ENCODE measurements around the gene HOXD4. TPM values are rescaled to one million over a fixed set of nuclear protein-coding genes. Genes with fewer than 3 reads are reported as not detected.

The HOXD4 gene
- polyA plus RNA-seq, 6 donors from 2014 or later = not detected

- no peak for DNase-seq
- Mint-ChIP-seq H3K9me3 (peaks cover 0 to 18% (median 12%) of the 10 kb centered on the region in 7 donors), H3K36me3 (peaks cover 4 to 12% of the 10 kb centered on the region in 2 donors), H3K27me3 (peaks cover 76 to 79% (median 77%) of the 10 kb centered on the region in 3 donors), H3K4me1 (peaks cover 37 to 44% (median 43%) of the 10 kb centered on the region in 3 donors), H3K4me3 (peak overlapping the region; percentile 10 to 88 (median 84)), H3K27ac (peak overlapping the region in 2 of 6 donors; percentile 88 to 93)
- no peak for ATAC-seq (ENCODE audit: low read depth in 2 of 2)
These were observed 18.9 kb upstream of the HOXD4 start for GRCh38 chr2:176132205-176133171.

DNA sequence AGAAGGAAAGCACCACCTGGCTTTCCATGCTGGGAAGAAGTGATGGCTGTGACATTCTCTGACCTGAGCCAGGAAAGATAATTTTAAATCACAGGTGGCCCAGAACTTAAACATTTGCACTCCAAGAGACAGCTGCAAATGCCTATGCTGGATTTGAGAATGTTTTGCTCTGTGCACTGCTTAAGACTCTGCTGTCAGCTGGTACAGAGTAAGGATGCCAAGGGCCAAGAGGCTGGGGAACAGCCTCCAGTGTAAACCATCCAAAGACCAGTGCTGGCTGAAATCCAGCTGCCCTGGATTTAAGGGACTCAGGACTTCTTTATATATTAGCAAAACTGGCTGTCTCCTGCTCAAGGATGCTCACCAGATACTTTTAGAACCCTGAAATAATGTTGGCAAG, 18.0 kb upstream of the HOXD4 start:
- Mint-ChIP-seq H3K4me1 (peaks cover 33 to 38% (median 36%) of the 10 kb centered on the region in 3 donors), H3K9me3 (peaks cover 1 to 22% (median 12%) of the 10 kb centered on the region in 7 donors), H3K27me3 (peaks cover 76 to 79% (median 77%) of the 10 kb centered on the region in 3 donors), H3K27ac (no peak overlapping the region), H3K36me3 (peaks cover 4 to 15% of the 10 kb centered on the region in 2 donors), H3K4me3 (no peak overlapping the region)
- ATAC-seq (ENCODE audit: low read depth in 2 of 2) (no peak), DNase-seq (no peak)

GRCh38 chr2:176134035-176134434, 17.3 kb upstream of the HOXD4 start:
- H3K4me1 Mint-ChIP-seq = peaks cover 29 to 35% (median 30%) of the 10 kb centered on the region in 3 donors
- DNase-seq (no peak), ATAC-seq (ENCODE audit: low read depth in 2 of 2) (no peak)
- peaks cover 77 to 79% (median 78%) of the 10 kb centered on the region in 3 donors for H3K27me3 Mint-ChIP-seq
- H3K27ac Mint-ChIP-seq = no peak overlapping the region
- H3K4me3 Mint-ChIP-seq = peak overlapping the region in 2 of 8 donors; percentile 1 to 33
- peaks cover 4 to 21% of the 10 kb centered on the region in 2 donors for H3K36me3 Mint-ChIP-seq
- H3K9me3 Mint-ChIP-seq = peaks cover 4 to 29% (median 12%) of the 10 kb centered on the region in 7 donors

DNA sequence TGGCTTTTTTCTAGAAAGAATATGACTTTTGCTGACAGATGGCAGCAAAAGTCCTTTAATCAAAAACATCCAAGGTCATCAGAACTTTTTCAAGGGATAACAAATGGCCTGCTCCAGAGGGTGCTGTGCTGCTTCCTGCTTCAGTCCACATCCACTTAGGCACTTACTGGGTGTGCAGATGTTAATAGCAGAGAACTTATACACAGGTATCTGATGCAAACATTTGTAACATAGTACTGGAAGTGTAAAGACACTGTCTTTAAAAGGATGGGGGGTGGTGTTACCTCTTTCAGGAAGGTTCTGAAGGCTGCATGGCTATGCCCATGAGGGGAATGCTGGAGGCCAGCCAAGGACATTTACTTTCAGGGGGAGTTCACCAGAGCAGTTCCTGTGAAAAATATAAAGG, 16.3 kb upstream of the HOXD4 start:
- Mint-ChIP-seq H3K4me1 (peaks cover 27 to 38% (median 30%) of the 10 kb centered on the region in 3 donors), H3K27ac (no peak overlapping the region)

DNA sequence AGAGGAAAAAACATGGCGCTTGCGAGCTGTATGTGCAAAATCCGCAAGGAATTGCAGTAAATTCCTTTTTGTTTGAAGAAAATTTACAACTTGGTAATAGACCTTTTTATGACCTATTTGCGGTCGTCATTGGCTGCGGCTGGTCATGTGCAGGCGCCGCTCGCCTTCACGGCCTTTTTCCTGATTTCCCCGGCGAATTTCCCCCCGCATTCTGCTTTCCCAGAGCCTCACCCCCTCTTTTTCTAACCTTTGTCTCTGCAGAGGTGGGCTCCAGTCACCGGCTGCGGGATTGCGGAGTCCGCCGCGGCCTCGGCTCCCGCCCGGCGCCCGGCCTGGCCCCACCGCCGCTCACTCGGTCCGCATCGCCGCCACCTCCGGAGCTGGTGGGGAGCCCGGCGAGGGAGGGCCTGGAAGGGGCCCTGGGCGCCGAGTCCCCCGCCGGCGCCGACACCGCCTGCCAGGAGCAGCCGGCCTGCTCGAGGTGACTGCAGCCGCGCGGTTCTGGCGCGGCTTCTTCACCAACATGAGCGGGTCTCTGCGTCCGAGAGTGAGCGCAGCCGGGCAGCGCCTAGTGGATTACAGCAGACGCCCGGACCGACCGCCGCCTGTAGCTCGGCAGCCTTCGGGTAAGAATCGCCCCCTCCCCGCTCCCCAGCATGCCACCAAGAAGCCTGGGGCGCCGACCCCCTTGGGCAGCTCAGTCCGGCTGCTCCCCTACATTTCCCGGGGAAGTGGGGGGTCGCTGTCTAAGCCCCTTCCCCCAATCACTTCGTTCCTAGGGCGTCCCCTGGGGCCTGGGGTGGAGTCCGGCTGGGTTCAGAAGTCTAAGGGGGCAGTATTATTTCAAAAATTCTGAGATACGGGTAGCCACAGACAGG, 14.7 kb upstream of the HOXD4 start:
- peak overlapping the region in 6 of 8 donors; percentile 41 to 78 (median 50) for H3K4me3 Mint-ChIP-seq
- DNase-seq (no peak), ATAC-seq (ENCODE audit: low read depth in 2 of 2) (no peak)
- peak overlapping the region in 1 of 6 donors; percentile 89 for H3K27ac Mint-ChIP-seq
- H3K4me1 Mint-ChIP-seq = peaks cover 27 to 39% (median 31%) of the 10 kb centered on the region in 3 donors
- peaks cover 4 to 33% of the 10 kb centered on the region in 2 donors for H3K36me3 Mint-ChIP-seq
- H3K27me3 Mint-ChIP-seq = peaks cover 81 to 84% (median 81%) of the 10 kb centered on the region in 3 donors
- H3K9me3 Mint-ChIP-seq = peaks cover 4 to 41% (median 19%) of the 10 kb centered on the region in 7 donors

More for the DNA sequence above, 16.3 kb upstream of the HOXD4 start:
- Mint-ChIP-seq H3K9me3 (peaks cover 4 to 39% (median 16%) of the 10 kb centered on the region in 7 donors), H3K27me3 (peaks cover 83 to 86% (median 83%) of the 10 kb centered on the region in 3 donors), H3K36me3 (peaks cover 4 to 26% of the 10 kb centered on the region in 2 donors), H3K4me3 (peak overlapping the region in 3 of 8 donors; percentile 52 to 78 (median 77))
- ATAC-seq (ENCODE audit: low read depth in 2 of 2) = no peak
- no peak for DNase-seq

DNA sequence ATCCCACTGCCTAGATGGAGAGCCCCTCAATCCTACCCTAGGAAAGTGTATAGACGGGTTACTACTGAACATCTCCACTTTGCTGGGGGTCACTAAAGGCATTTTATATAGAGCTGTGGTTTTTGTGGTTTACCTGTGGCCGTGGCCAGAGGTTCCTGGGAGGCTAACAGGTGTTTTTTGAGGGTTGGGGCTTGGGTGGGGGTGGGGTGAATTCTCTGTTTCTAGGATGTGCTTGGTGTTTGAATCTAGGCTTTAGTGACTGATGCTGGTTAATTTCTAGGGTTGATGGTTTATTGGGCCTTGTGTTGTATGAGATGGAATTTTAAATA, 14.1 kb upstream of the HOXD4 start:
- peaks cover 3 to 35% of the 10 kb centered on the region in 2 donors for H3K36me3 Mint-ChIP-seq
- H3K27ac Mint-ChIP-seq = no peak overlapping the region
- H3K4me3 Mint-ChIP-seq = peak overlapping the region in 3 of 8 donors; percentile 21 to 47 (median 25)
- ATAC-seq (ENCODE audit: low read depth in 2 of 2) (no peak), DNase-seq (no peak)
- H3K4me1 Mint-ChIP-seq = peaks cover 25 to 36% (median 29%) of the 10 kb centered on the region in 3 donors
- peaks cover 83 to 85% (median 84%) of the 10 kb centered on the region in 3 donors for H3K27me3 Mint-ChIP-seq
- peaks cover 4 to 40% (median 19%) of the 10 kb centered on the region in 7 donors for H3K9me3 Mint-ChIP-seq

GRCh38 chr2:176137906-176138305, 13.4 kb upstream of the HOXD4 start:
- H3K4me3 Mint-ChIP-seq = peak overlapping the region in 1 of 8 donors; percentile 25
- no peak for DNase-seq
- H3K27me3 Mint-ChIP-seq = peaks cover 80 to 84% (median 82%) of the 10 kb centered on the region in 3 donors
- H3K4me1 Mint-ChIP-seq = peaks cover 19 to 30% (median 26%) of the 10 kb centered on the region in 3 donors
- H3K36me3 Mint-ChIP-seq = peaks cover 0 to 35% of the 10 kb centered on the region in 2 donors
- peaks cover 4 to 36% (median 17%) of the 10 kb centered on the region in 7 donors for H3K9me3 Mint-ChIP-seq
- peak overlapping the region in 2 of 6 donors; percentile 62 to 66 for H3K27ac Mint-ChIP-seq
- no peak for ATAC-seq (ENCODE audit: low read depth in 2 of 2)

- Mint-ChIP-seq H3K27me3 (peaks cover 80 to 86% (median 84%) of the 10 kb centered on the region in 3 donors), H3K27ac (peak overlapping the region in 3 of 6 donors; percentile 49 to 95 (median 62)), H3K4me1 (peaks cover 16 to 28% (median 26%) of the 10 kb centered on the region in 3 donors), H3K4me3 (peak overlapping the region in 6 of 8 donors; percentile 23 to 48 (median 30)), H3K36me3 (peaks cover 0 to 35% of the 10 kb centered on the region in 2 donors), H3K9me3 (peaks cover 4 to 36% (median 15%) of the 10 kb centered on the region in 7 donors)
- ATAC-seq (ENCODE audit: low read depth in 2 of 2) (no peak), DNase-seq (no peak)
These were observed 12.8 kb upstream of the HOXD4 start for GRCh38 chr2:176138526-176138922.

- Mint-ChIP-seq H3K27ac (peak overlapping the region in 3 of 6 donors; percentile 44 to 95 (median 62)), H3K4me3 (peak overlapping the region in 5 of 8 donors; percentile 23 to 57 (median 42)), H3K4me1 (peaks cover 16 to 28% (median 26%) of the 10 kb centered on the region in 3 donors), H3K9me3 (peaks cover 4 to 32% (median 16%) of the 10 kb centered on the region in 7 donors), H3K27me3 (peaks cover 79 to 86% (median 84%) of the 10 kb centered on the region in 3 donors), H3K36me3 (peaks cover 0 to 35% of the 10 kb centered on the region in 2 donors)
- no peak for DNase-seq
- no peak for ATAC-seq (ENCODE audit: low read depth in 2 of 2)
These were observed 12.3 kb upstream of the HOXD4 start for GRCh38 chr2:176138923-176139660.

- H3K27me3 Mint-ChIP-seq = peaks cover 77 to 88% (median 86%) of the 10 kb centered on the region in 3 donors
- H3K9me3 Mint-ChIP-seq = peaks cover 4 to 37% (median 16%) of the 10 kb centered on the region in 7 donors
- H3K4me1 Mint-ChIP-seq = peaks cover 16 to 28% (median 26%) of the 10 kb centered on the region in 3 donors
- DNase-seq (no peak), ATAC-seq (ENCODE audit: low read depth in 2 of 2) (no peak)
- H3K27ac Mint-ChIP-seq = peak overlapping the region in 1 of 6 donors; percentile 95
- H3K4me3 Mint-ChIP-seq = peak overlapping the region in 3 of 8 donors; percentile 16 to 70 (median 47)
- peaks cover 0 to 35% of the 10 kb centered on the region in 2 donors for H3K36me3 Mint-ChIP-seq
These were observed 11.5 kb upstream of the HOXD4 start for GRCh38 chr2:176139661-176140512.
